ENCODE results near the gene ZAR1.

Gene ZAR1

GRCh38 chr4:48542888-48543287, 52.8 kb downstream of the ZAR1 start:
- Histone ChIP-seq H3K4me2 (ENCODE audit: low read length) (no peak overlapping the region), H3K27ac (ENCODE audit: low read depth, low read length, poor library complexity, severe bottlenecking) (no peak overlapping the region), H3K27me3 (ENCODE audit: insufficient read depth, low read length) (no peaks in the 10 kb centered on the region), H3F3A (ENCODE audit: insufficient read depth, low read length) (no peaks in the 10 kb centered on the region), H3K4me1 (ENCODE audit: insufficient read depth, low read length, severe bottlenecking) (no peaks in the 10 kb centered on the region), H3K79me2 (ENCODE audit: insufficient read depth, low read length) (no peaks in the 10 kb centered on the region), H4K20me1 (ENCODE audit: insufficient read depth, low read length) (no peaks in the 10 kb centered on the region), H3K9me3 (ENCODE audit: low read length) (no peaks in the 10 kb centered on the region), H3K9ac (ENCODE audit: low read length) (no peak overlapping the region), H3K4me3 (ENCODE audit: low read depth, low read length, poor library complexity, severe bottlenecking) (no peak overlapping the region), H3K36me3 (ENCODE audit: insufficient read depth, low read length) (peaks cover 79% of the 10 kb centered on the region), H2AFZ (ENCODE audit: low read length) (no peak overlapping the region), H3K9me2 (ENCODE audit: low read depth, low read length) (no peaks in the 10 kb centered on the region)
- TF ChIP-seq, protein P1, sequence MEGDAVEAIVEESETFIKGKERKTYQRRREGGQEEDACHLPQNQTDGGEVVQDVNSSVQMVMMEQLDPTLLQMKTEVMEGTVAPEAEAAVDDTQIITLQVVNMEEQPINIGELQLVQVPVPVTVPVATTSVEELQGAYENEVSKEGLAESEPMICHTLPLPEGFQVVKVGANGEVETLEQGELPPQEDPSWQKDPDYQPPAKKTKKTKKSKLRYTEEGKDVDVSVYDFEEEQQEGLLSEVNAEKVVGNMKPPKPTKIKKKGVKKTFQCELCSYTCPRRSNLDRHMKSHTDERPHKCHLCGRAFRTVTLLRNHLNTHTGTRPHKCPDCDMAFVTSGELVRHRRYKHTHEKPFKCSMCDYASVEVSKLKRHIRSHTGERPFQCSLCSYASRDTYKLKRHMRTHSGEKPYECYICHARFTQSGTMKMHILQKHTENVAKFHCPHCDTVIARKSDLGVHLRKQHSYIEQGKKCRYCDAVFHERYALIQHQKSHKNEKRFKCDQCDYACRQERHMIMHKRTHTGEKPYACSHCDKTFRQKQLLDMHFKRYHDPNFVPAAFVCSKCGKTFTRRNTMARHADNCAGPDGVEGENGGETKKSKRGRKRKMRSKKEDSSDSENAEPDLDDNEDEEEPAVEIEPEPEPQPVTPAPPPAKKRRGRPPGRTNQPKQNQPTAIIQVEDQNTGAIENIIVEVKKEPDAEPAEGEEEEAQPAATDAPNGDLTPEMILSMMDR (IDR thresholded peaks at IDR 0.05; ENCODE audit: low read length) = no peak
- TF ChIP-seq EZH2 (IDR thresholded peaks at IDR 0.05; ENCODE audit: borderline replicate concordance, low read length) = no peak

- Histone ChIP-seq H3K9me3 (ENCODE audit: low read length) (no peaks in the 10 kb centered on the region), H2AFZ (ENCODE audit: low read length) (no peak overlapping the region), H3K9me2 (ENCODE audit: low read depth, low read length) (no peaks in the 10 kb centered on the region), H3K4me3 (ENCODE audit: low read depth, low read length, poor library complexity, severe bottlenecking) (no peak overlapping the region), H3K36me3 (ENCODE audit: insufficient read depth, low read length) (peaks cover 84% of the 10 kb centered on the region), H3K9ac (ENCODE audit: low read length) (no peak overlapping the region), H3K79me2 (ENCODE audit: insufficient read depth, low read length) (no peaks in the 10 kb centered on the region), H4K20me1 (ENCODE audit: insufficient read depth, low read length) (no peaks in the 10 kb centered on the region), H3K27ac (ENCODE audit: low read depth, low read length, poor library complexity, severe bottlenecking) (no peak overlapping the region), H3K27me3 (ENCODE audit: insufficient read depth, low read length) (no peaks in the 10 kb centered on the region), H3K4me2 (ENCODE audit: low read length) (no peak overlapping the region), H3K4me1 (ENCODE audit: insufficient read depth, low read length, severe bottlenecking) (no peaks in the 10 kb centered on the region), H3F3A (ENCODE audit: insufficient read depth, low read length) (no peaks in the 10 kb centered on the region)
- no peak for TF ChIP-seq EZH2 (IDR thresholded peaks at IDR 0.05; ENCODE audit: borderline replicate concordance, low read length)
- TF ChIP-seq, protein P1 (IDR thresholded peaks at IDR 0.05; ENCODE audit: low read length) = no peak
Measured at GRCh38 chr4:48543796-48544195, 53.7 kb downstream of the ZAR1 start.
